Astrocyte of the spinal cord (primary cell): ENCODE results near the gene DGCR2.
A peak's percentile ranks its signal among the peaks of the same experiment; 100 is the strongest.
"Not testable (repeated sequence)": the region's sequence is repeated elsewhere in the genome, so short reads cannot be mapped to it uniquely, and the experiment has no call there.

Experiments used
- DNase-seq: peaks from one replicate; pipeline ENCODE4 v3.0.0; 2011; ENCODE audit warnings: low read depth, low spot score
- H3K4me3 ChIP-seq: 2 replicates; pipeline ENCODE4 v1.5.1; 2011; ENCODE audit warnings: low read depth, mild to moderate bottlenecking, low read length, moderate library complexity
- CTCF ChIP-seq: IDR thresholded peaks from 2 replicates; pipeline ENCODE4 v1.5.1; 2012; ENCODE audit warnings: low read depth, mild to moderate bottlenecking, low read length, inconsistent platforms
- in situ Hi-C: cut with HindIII; loops from 2 replicates; pipeline ENCODE4 v1.10.0; 2017; ENCODE audit warnings: low sequenced_read_pairs

The DGCR2 gene

GRCh38 chr22:19038164-19038546 is 84.1 kb downstream of the DGCR2 start:
- no peak overlapping the region for H3K4me3 ChIP-seq
- in situ Hi-C loops: no loop called here
- no peak for TF ChIP-seq CTCF
- DNase-seq: no peak

- H3K4me3 ChIP-seq: no peak overlapping the region
- in situ Hi-C loops: no loop called here
- no peak for TF ChIP-seq CTCF
- DNase-seq: no peak
Observed at GRCh38 chr22:19037282-19038163, 84.7 kb downstream of the DGCR2 start.

GRCh38 chr22:19036523-19037273 is 85.5 kb downstream of the DGCR2 start:
- peak; percentile 16 for TF ChIP-seq CTCF
- no peak overlapping the region for H3K4me3 ChIP-seq
- DNase-seq: no peak
- in situ Hi-C loops: no loop called here

- no peak for DNase-seq
- no peak for TF ChIP-seq CTCF
- no peak overlapping the region for H3K4me3 ChIP-seq
- in situ Hi-C loops: no loop called here
Observed at GRCh38 chr22:19036229-19036522, 86.0 kb downstream of the DGCR2 start.

- no peak overlapping the region for H3K4me3 ChIP-seq
- TF ChIP-seq CTCF: peak; percentile 23
- no peak for DNase-seq
- in situ Hi-C loops: no loop called here
Observed at GRCh38 chr22:19035474-19036228, 86.6 kb downstream of the DGCR2 start.

- DNase-seq, in situ Hi-C loops, H3K4me3 ChIP-seq: not testable (repeated sequence)
Observed at GRCh38 chr22:19035126-19035473, 87.1 kb downstream of the DGCR2 start.

GRCh38 chr22:19034724-19035120 is 87.5 kb downstream of the DGCR2 start:
- in situ Hi-C loops, H3K4me3 ChIP-seq, DNase-seq: not testable (repeated sequence)

- DNase-seq, in situ Hi-C loops, H3K4me3 ChIP-seq: not testable (repeated sequence)
Observed at GRCh38 chr22:19034031-19034723, 88.0 kb downstream of the DGCR2 start.

GRCh38 chr22:19033568-19033905 is 88.7 kb downstream of the DGCR2 start:
- in situ Hi-C loops, DNase-seq, H3K4me3 ChIP-seq: not testable (repeated sequence)

- DNase-seq, in situ Hi-C loops, H3K4me3 ChIP-seq: not testable (repeated sequence)
Observed at GRCh38 chr22:19032898-19033567, 89.2 kb downstream of the DGCR2 start.
